Heart left ventricle (tissue), 13 donors: ENCODE data around the gene KRTAP9-6.

Experiments used
- POLR2A ChIP-seq, 2 donors: fragments of 450-650 bp; IDR thresholded peaks; one replicate each; pipeline ENCODE4 v1.6.1; 2017; ENCODE audit warnings: antibody characterized with exemption in 2 of 2, mild to moderate bottlenecking in 2 of 2, moderate library complexity in 2 of 2
- TF ChIP-seq, protein P1 (sequence below), 12 donors: fragments of 200-600 bp; sonication (generic) in 4 of 12; IDR thresholded peaks; one replicate each; pipeline versions ENCODE4 v1.5.0 to v1.8.0; 2018 to 2022; ENCODE audit warnings: antibody characterized with exemption in 12 of 12, mild to moderate bottlenecking in 5 of 12
- donor health status: ischemic (EF 13 %, LVEDD 7.1; RV severe dilation, severe dysfunction).
- donor health status: DM: no; HTN: yes; CAD: no.
- donor health status: DM: no; HTN: no; CAD: no.
- donor health status: ischemic (EF 25% LVEDD 6.9; RV normal size, moderate dysfunction).
- donor health status: ischemic (EF 25% LVEDD 5.7; RV mildly dilated, moderate dysfunction).
- donor health status: ischemic (EF 35%, LVEDD 5.7; RV mildly dilated, moderate dysfunction).
- donor health status: nonischemic (EF 11% LVEDD 7.7; RV severe dilation, severe dysfunction).
- donor health status: DM: yes; HTN: yes; CAD: no.
- donor health status: PGD.
- donor health status: ischemic (EF 29% LVEDD 5.4; RV normal size, mild dysfunction).
- donor health status: nonischemic (EF 23%, LVEDD 6.1; RV moderate dilation, normal function).

DNA sequence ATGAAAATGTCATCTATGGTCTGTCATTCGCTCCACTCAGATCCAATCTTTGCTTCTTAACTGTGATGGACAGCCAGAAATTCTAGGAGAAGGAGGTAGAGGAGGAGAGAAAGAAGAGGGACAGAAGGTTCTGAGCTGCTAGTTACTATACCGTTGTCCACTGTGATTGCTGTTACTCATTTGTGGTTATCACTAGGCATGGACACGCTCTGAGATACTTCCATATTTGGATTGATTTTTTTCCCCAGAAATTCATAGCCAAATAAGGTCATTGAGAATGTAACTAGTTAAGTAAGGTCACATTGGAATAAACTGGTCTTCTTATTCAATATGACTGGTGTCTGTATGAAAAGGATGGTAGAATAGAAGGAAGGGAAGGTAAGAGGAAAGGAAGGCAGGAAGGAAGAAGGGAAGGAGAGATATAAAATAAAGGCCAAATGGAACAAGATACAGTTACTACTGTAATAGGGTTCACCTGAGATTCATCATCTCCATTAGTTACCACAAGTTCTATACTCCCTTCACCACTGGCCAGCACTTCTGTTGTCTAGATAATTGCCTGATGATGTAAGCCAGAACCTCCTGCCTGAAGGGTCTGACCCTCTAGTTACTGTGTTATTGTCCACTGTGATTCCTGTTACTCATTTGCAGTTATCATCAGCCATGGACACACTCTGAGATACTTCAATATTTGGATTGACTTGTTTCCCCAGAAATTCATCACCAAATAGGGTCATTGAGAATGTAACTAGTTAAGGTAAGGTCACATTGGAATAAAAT, 13.2 kb downstream of the KRTAP9-6 start:
- TF ChIP-seq, protein P1, sequence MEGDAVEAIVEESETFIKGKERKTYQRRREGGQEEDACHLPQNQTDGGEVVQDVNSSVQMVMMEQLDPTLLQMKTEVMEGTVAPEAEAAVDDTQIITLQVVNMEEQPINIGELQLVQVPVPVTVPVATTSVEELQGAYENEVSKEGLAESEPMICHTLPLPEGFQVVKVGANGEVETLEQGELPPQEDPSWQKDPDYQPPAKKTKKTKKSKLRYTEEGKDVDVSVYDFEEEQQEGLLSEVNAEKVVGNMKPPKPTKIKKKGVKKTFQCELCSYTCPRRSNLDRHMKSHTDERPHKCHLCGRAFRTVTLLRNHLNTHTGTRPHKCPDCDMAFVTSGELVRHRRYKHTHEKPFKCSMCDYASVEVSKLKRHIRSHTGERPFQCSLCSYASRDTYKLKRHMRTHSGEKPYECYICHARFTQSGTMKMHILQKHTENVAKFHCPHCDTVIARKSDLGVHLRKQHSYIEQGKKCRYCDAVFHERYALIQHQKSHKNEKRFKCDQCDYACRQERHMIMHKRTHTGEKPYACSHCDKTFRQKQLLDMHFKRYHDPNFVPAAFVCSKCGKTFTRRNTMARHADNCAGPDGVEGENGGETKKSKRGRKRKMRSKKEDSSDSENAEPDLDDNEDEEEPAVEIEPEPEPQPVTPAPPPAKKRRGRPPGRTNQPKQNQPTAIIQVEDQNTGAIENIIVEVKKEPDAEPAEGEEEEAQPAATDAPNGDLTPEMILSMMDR (IDR thresholded peaks at IDR 0.05) = no peak
- TF ChIP-seq POLR2A (IDR thresholded peaks at IDR 0.05) = no peak
